NCI-H1092 (cell line): ENCODE measurements around the gene RASGRP3.

ENCODE experiments used
- DNase-seq: peaks from one replicate; lab custom pipeline; 2025; lab: John Stamatoyannopoulos, UW

The RASGRP3 gene

DNA sequence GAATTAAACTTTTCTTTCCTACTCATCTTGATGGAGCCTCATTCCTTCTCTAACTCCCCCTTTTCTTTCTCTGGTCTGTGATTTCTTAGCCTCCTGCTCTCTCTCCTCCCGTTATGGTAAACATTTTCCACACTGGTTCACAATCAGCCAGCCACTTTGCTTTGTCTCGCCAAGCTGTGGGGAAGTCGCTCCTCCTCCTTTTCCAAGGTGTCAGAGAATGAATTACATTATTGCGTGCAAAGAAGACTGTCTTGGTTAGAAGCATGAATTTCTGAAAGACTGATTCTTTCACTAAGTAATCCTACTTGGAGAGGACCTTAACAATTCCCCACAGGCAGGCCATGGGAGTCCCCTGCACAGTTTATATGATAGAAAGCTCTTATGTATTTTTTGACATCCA lies 46.1 kb downstream of the RASGRP3 start:
- DNase-seq, result no peak

DNA sequence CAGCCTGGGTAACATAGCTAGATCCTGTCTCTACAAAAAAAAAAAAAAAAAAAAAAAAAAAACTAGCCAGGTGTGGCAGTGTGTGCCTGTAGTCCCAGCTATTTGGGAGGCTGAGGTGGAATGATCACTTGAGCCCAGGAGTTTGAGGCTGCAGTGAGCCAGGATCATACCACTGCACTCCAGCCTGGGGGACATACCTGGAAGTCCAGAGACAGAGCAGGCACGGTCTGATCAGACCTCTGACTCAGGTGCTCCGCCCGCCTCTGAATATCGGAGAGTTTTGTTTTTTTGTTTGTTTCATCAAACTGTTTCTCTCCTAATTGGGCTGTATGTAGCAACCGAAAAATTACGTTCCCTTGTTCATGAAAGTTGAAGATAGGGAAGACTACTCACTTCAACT lies 49.2 kb downstream of the RASGRP3 start:
- DNase-seq, result no peak

- DNase-seq, result no peak
Observed at GRCh38 chr2:33526132-33526531, 49.7 kb downstream of the RASGRP3 start.

- no peak for DNase-seq
Observed at GRCh38 chr2:33526921-33527320, 50.5 kb downstream of the RASGRP3 start.

GRCh38 chr2:33528441-33528950 lies 52.0 kb downstream of the RASGRP3 start:
- no peak for DNase-seq

DNA sequence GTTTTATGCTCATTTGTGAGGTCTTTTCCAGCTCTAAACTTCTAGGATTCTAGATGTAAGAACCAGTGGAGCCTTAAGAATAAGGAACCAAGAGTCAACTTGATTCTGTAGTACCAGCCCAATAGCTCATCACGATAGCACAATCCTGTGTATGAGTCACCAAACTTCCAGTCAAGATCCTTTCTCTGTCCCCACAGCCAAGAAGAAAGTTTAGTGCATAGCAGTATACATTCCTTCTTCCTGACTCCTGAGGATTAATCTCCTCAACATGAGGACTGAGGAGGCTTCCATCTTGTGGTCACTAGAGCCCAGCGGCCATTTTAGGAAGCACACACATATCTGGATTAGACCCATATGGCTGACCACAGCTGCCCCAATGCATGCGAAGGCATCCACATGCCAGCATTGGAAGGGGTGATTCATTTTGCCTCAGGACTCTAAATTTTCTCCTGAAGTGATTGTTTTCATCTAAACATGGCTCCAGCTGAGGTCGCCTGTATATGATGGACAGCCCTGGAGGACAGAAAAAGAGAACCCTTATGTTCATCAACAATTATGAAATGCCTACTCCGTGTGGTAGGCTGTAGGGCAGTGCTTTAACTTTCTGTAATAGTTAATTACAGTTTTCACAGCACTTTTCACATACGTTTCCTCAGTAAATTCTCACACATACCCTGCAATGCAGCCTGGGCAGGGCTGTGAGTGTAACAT lies 53.5 kb downstream of the RASGRP3 start:
- DNase-seq, result no peak

DNA sequence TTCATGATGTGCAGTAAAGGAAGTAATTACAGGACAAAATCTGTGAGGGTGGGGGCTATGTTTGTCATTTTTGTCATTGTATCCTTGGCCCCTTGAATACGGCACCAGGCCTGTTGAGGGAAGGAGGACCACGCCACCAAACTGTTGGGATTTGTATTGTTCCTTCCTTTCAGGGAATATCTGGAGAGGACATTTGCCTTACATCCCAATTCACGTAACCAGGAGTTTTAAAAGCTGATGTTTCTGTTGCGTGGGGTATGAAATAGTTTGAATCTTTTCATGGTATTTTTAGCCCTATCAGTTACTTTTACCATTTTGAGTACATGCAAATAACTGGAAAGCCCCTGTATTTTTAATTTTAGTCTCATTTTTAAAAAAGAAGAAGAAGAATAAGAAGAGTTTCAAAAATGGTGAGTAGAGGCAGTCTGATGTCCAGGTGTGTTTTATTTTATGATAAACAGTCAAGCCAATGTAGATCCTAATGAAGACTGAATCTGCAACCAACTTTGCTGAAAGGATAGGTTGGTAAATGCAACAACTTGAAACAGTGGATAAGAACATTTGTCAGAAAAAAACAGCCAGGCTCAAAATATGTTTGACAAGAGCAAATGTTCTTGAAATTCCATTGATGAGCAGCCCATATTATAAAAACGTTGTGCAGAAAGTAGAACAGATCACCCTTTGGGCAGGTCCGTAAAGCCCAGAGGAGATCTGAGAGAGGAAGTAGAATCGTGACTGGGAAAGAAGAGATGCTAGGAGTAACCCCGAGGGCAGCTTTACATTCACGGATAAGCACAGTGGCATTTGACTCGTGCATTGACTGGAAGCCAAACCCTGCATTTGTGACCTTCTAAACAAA lies 54.5 kb downstream of the RASGRP3 start:
- DNase-seq, result no peak

DNA sequence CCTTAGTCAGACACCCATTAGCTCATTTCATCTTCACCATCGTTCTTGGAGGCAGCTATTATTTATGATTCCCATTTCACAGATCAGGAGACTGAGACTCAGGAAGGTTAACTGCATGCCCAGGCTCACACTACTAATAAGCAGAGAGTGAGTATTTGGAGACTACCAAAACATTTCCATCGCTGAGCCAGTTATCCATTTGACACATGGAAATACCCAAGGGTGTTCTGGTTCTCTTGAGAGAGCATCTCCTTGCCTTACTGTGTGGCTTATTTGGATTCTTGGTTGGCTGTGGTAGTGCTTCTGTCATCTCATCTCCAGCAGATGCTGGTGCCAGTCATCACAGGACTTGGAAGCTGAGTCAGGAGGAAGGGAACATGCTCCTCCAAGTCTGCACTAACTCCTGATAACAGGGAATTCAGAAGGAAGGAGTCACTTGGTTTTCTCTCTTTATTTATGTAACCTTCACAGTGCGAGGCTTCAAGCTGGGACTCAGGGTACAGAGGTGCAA lies 55.2 kb downstream of the RASGRP3 start:
- DNase-seq, result no peak

GRCh38 chr2:33532146-33532545 lies 55.7 kb downstream of the RASGRP3 start:
- no peak for DNase-seq

DNA sequence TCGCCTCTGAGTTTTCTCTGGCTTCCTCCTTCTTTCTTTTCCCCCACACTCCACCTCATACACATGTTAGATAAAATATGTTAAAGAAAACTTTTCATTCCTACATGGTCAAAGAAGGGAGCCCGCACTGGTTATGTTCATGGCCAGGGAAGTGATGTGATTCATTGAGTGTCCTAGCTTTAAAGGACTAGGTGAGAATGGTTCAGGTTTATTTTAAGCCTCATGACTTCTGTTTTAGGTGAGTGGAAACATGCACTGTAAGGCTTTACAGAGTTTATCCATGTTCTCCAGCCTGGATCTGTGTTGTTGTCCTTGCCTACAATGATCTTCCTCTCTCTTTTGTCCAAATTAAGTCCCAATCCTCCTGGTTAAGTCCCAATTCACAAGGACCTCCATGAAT lies 56.5 kb downstream of the RASGRP3 start:
- no peak for DNase-seq

DNA sequence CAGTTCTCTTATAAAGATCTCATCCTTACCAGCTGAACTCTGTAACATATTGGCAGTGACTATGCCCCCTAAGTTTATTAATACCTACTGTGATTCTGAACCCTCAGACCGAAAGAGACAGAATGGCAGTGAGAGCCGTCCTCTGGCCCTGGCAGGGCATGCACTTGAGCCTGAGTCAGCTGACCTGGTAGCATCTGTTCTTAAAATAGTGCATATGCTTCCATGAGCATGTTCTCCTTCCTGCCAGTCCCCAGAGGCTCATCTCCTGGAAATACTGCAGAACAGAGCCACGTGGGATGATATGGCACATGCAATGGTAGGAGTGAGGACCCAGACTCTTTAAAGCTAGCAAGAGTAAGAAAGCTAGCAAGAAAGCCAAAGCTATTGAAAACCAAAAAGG lies 59.0 kb downstream of the RASGRP3 start:
- no peak for DNase-seq

DNA sequence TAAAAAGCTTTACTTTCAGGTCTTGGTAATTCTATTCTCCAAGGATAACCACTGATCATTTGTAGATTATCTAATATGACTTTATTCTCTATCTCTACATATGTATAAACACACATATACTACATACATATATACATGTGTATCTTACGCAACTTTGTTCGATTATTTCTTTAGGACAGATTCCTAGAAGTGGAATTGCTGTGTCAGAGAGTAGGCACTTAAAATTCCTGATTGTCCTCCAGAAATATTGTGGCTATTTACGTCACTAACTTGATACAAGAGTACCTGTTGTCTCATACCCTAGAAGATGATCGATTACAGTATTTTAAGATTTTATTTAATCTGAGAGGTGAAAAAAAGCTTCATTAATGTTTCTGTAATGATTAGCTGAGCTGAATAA lies 64.8 kb downstream of the RASGRP3 start:
- no peak for DNase-seq

GRCh38 chr2:33550206-33550605 lies 73.8 kb downstream of the RASGRP3 start:
- no peak for DNase-seq

DNA sequence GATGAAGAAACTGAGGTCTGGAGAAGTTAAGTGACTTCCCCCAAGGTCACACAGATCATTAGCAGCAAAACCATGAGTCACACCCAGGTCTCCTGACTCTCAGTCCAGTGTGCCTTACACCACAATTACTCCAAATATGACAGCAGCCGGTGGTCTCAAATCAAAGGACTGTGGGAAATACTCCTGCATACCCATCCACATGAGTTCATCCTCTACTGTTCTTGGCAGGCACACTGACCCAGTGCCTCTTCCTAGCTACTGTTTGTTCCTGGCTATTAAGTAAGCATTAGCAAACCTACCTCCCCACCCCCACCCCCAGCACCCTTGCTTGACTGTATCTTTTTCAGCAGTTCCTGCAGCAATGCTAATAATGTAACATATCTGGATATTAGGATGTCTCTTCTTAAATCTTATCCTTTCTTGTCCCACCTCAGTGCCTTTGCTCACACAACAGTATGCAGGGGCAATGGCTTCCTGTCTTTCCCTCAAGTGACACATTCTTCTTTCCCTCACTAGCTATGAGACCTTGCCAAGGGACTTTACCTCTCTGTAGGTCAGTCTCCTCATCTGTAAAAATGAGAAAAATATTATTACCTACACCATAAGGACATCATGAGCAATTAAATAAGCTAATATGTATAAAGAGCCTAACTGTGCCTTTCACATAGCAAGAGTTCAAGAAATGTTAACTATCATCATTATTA lies 76.5 kb downstream of the RASGRP3 start:
- DNase-seq, result no peak

DNA sequence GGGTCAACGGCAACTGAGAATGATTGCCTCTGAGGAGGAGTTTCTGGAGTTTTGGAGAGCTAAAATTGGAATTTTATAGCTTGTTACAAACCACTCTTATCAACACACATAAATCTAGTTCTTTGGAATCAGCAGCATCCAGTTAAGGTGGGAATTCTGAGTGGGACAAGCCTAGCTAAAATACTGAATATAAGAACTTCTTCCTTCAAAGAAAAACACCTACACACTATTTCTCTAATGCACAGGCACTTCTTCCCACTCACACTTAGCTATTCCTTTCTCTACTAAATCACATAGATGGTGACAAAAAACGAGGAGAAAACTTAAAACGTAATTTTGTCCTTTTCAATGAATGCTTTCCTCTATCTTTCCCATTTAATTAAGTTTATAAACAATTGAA lies 79.2 kb downstream of the RASGRP3 start:
- DNase-seq, result no peak

DNA sequence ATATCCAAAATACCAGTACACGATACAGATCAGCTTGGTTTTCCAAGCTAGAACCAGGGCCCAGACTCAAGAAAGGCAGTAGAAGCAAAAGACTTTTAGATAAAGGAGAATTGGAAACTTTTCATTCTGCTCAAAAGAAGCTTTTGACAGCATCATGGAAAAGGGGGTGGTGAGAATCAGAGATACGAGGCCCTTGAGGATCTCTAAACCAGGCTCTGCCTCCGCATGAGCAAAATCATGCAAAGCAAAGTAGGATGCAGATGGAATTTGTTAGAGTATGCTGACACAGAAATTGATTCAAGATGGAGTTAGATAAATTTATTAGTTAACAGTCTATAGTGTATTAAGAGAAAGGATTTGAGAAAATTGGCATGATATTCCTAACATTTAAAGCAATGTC lies 82.9 kb downstream of the RASGRP3 start:
- DNase-seq, result no peak

DNA sequence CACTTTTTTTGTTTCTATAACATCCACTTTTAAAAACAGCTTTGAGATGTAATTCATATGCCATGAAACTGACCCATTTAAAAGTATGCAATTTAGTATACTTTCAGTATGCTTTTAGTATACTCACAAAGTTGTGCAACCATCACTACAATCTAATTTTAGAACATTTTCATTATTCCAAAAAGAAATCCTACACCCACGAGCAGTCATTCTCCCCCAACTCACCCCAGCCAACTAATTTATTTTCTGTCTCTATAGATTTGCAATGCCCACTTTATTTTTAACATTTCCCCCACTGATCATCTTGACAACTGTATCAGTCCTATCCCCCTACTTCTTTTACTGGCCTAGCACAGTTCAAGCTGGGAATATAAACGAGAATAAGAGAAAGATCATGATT lies 83.6 kb downstream of the RASGRP3 start:
- DNase-seq, result no peak

- no peak for DNase-seq
Observed at GRCh38 chr2:33561872-33562271, 85.4 kb downstream of the RASGRP3 start.

GRCh38 chr2:33570681-33571080 lies 94.2 kb downstream of the RASGRP3 start:
- no peak for DNase-seq

DNA sequence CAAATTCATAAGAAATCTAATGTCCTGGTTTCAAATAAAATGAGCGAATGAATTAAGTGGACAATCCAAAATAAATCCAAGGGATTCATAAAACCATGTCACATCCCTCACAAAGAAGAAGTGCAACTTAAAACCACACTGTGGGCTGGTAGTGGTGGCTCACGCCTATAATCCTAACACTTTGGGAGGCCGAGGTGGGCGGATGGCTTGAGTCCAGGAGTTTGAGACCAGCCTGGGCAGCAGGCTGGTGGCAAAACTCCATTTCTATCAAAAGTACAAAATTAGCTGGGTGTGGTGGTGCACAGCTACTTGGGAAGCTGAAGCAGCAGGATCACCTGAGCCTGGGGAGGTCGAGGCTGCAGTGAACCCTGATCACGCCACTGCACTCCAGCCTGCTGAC lies 97.2 kb downstream of the RASGRP3 start:
- DNase-seq, result no peak

- no peak for DNase-seq
Observed at GRCh38 chr2:33577084-33577483, 100.6 kb downstream of the RASGRP3 start.

DNA sequence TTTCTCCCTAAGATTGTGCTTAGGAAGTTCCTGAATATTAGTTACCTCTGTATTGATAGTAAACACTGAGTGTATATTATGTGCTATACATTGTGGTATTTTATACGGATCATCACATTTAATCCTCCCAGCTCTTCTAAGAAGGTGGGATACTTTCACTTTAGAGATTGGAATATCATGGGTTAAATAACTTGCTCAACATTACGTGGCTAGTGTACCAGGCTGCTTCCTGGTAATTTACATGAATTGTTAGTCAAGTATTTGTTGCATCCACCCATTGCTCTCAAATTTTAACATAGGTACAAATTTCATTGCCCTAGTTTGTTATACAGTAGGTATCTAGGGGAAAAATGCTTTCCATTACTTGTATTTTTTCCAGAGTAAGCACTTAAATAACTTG lies 101.2 kb downstream of the RASGRP3 start:
- DNase-seq, result no peak

DNA sequence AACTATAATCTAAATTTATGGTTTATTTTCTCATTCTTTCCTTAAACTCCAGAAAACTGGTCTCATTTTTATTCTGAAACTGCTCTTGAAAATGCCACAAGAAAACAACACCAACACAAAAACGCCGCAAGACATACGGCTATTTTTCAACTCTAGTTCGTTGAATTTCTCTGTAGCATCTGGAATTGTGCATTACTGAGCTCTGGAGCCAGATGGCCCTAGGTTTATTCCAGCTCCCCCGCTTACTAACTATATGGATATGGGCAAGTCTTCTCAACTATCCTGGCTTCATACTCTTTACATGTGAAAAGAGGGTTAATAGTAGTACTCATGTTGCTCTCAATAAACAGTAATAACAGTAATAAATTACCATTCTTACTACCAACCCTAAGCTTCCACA lies 102.8 kb downstream of the RASGRP3 start:
- DNase-seq, result no peak
